Neutrophil (primary cell): ENCODE results near the gene ACTR2.

Experiments
- H3K27ac ChIP-seq: fragments of 200-600 bp; sonication (generic); 2 replicates; pipeline ENCODE4 v1.5.1; 2016; ENCODE audit warnings: mild to moderate bottlenecking, moderate library complexity
- H3K27me3 ChIP-seq: fragments of 200-600 bp; sonication (generic); 2 replicates; pipeline ENCODE4 v1.6.0; 2016; ENCODE audit warnings: mild to moderate bottlenecking
- H3K36me3 ChIP-seq: fragments of 200-600 bp; sonication (generic); 2 replicates; pipeline ENCODE4 v1.5.1; 2017
- H3K4me1 ChIP-seq, 2 experiments: fragments of 200-600 bp in 1 of 2; sonication (generic) in 1 of 2; 1 replicate in 1 of 2; 2 replicates in 1 of 2; pipeline versions ENCODE4 v1.5.1 to v1.6.1; 2013 to 2016; ENCODE audit warnings: low read depth in 1 of 2, low read length in 1 of 2, mild to moderate bottlenecking in 1 of 2, moderate library complexity in 1 of 2; ENCODE audit not compliant: control insufficient read depth in 1 of 2, insufficient read depth in 1 of 2
- H3K4me3 ChIP-seq, 2 experiments: fragments of 200-600 bp in 1 of 2; sonication (generic) in 1 of 2; 1 replicate in 1 of 2; 2 replicates in 1 of 2; pipeline ENCODE4 v1.5.1; 2013 to 2016; ENCODE audit warnings: low read depth in 1 of 2, low read length in 1 of 2, mild to moderate bottlenecking in 1 of 2, moderate library complexity in 1 of 2
- H3K9me3 ChIP-seq: fragments of 200-600 bp; sonication (generic); 2 replicates; pipeline ENCODE4 v1.5.1; 2016
- TF ChIP-seq, protein P1 (sequence below): fragments of 200-600 bp; sonication (generic); IDR thresholded peaks from 2 replicates; pipeline ENCODE4 v1.5.1; 2016; ENCODE audit warnings: antibody characterized with exemption

Gene ACTR2

DNA sequence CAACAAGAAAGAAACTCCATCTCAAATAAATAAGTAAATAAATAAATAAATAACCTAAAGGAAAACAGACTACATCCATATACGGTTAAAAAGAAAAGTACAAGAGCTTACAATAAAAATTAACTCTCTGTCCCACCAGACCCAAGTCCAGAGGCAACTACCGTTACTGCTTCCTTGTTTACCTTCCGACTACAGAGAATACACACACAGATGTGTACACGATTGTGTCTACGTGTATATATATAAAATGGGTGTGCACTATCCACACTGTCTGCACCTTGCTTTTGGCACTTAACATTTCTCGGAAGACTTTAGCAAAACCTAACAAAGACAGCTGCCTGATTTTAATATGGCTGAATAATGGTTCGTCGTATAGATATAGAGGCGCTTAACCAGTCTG, 69.9 kb downstream of the ACTR2 start:
- Histone ChIP-seq H3K9me3 (no peaks in the 10 kb centered on the region), H3K27ac (no peak overlapping the region), H3K4me3 (no peak overlapping the region), H3K27me3 (peaks cover 33% of the 10 kb centered on the region), H3K36me3 (no peaks in the 10 kb centered on the region), H3K4me1 (peaks cover 6 to 14% of the 10 kb centered on the region in 2 experiments)
- TF ChIP-seq, protein P1, sequence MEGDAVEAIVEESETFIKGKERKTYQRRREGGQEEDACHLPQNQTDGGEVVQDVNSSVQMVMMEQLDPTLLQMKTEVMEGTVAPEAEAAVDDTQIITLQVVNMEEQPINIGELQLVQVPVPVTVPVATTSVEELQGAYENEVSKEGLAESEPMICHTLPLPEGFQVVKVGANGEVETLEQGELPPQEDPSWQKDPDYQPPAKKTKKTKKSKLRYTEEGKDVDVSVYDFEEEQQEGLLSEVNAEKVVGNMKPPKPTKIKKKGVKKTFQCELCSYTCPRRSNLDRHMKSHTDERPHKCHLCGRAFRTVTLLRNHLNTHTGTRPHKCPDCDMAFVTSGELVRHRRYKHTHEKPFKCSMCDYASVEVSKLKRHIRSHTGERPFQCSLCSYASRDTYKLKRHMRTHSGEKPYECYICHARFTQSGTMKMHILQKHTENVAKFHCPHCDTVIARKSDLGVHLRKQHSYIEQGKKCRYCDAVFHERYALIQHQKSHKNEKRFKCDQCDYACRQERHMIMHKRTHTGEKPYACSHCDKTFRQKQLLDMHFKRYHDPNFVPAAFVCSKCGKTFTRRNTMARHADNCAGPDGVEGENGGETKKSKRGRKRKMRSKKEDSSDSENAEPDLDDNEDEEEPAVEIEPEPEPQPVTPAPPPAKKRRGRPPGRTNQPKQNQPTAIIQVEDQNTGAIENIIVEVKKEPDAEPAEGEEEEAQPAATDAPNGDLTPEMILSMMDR, result no peak

DNA sequence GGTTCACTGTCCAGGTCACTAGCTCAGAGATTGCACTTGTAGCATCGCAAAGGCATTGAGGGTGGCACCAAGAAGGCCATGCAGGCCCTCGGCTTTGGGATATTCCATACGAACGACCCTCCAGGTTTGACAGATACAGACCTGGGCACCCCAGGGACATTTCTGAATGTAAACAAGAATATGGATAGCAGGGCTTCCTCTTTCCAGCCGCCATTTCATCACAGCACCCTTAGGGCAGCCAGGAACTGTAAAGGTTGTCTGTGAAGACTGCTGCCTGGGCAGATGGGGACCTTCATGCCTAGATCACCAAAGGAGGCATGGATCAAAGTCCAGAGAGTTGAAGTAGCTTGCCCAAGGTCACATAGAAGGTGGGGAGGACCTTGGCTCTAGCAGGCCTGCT, 70.5 kb downstream of the ACTR2 start:
- H3K36me3 ChIP-seq, result no peaks in the 10 kb centered on the region
- H3K9me3 ChIP-seq, result no peaks in the 10 kb centered on the region
- no peak overlapping the region for H3K27ac ChIP-seq
- peaks cover 6 to 14% of the 10 kb centered on the region in 2 experiments for H3K4me1 ChIP-seq
- H3K4me3 ChIP-seq, result no peak overlapping the region
- H3K27me3 ChIP-seq, result peaks cover 39% of the 10 kb centered on the region
- TF ChIP-seq, protein P1, result no peak

DNA sequence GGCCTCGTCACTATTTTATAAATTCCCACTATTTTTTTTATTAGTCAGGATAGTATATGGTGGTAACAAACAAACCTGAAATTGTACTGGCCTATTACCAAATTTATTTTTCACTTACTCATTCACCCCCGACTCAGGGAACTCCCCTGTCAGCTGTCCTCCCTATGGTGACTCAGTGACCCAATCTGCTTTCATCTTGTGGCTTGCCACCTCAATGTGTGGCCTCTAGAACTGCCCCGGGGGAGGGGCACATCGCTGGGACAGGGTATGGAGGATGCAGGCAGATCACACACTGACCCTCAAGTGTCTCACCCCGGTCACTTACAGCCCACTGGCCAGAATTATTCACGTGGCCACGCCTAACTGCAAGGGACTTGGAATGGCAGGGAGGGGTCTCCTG, 71.6 kb downstream of the ACTR2 start:
- peaks cover 6 to 14% of the 10 kb centered on the region in 2 experiments for H3K4me1 ChIP-seq
- peaks cover 39% of the 10 kb centered on the region for H3K27me3 ChIP-seq
- TF ChIP-seq, protein P1, result no peak
- H3K4me3 ChIP-seq, result no peak overlapping the region
- no peak overlapping the region for H3K27ac ChIP-seq
- no peaks in the 10 kb centered on the region for H3K36me3 ChIP-seq
- no peaks in the 10 kb centered on the region for H3K9me3 ChIP-seq

DNA sequence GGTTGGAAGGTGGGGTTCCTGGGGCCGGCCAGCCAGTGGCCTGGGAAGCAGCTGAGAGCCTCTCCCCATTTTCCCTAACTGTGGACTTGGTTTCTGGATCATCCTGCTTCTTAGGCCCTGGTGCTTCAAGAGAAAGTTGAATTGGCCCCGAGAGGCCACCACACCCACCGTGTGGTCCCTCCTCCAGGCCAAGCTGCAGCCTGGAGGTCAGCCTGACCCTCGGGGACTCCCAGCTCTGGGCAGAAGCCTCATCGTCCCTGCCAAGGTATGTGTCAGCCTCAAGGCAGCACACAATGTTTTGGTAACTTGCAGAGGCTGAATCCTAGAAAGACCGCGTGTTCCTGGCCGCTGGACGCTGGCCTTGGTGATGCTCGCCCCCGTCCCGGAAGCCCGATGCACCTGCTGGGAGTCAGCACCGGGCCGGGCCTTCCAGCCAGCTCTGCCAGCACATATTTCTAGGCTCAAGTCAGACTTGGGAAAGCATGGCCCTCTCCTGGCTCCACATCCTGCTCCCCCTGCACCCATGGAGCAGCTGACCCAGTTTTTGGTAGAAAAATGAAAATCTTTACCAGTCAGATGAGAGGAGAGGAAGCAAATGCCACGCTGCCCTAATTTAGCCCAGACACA, 72.6 kb downstream of the ACTR2 start:
- Histone ChIP-seq H3K36me3 (no peaks in the 10 kb centered on the region), H3K4me1 (peaks cover 6 to 14% of the 10 kb centered on the region in 2 experiments), H3K27me3 (peaks cover 39% of the 10 kb centered on the region), H3K9me3 (no peaks in the 10 kb centered on the region), H3K27ac (no peak overlapping the region), H3K4me3 (no peak overlapping the region)
- TF ChIP-seq, protein P1, result no peak

DNA sequence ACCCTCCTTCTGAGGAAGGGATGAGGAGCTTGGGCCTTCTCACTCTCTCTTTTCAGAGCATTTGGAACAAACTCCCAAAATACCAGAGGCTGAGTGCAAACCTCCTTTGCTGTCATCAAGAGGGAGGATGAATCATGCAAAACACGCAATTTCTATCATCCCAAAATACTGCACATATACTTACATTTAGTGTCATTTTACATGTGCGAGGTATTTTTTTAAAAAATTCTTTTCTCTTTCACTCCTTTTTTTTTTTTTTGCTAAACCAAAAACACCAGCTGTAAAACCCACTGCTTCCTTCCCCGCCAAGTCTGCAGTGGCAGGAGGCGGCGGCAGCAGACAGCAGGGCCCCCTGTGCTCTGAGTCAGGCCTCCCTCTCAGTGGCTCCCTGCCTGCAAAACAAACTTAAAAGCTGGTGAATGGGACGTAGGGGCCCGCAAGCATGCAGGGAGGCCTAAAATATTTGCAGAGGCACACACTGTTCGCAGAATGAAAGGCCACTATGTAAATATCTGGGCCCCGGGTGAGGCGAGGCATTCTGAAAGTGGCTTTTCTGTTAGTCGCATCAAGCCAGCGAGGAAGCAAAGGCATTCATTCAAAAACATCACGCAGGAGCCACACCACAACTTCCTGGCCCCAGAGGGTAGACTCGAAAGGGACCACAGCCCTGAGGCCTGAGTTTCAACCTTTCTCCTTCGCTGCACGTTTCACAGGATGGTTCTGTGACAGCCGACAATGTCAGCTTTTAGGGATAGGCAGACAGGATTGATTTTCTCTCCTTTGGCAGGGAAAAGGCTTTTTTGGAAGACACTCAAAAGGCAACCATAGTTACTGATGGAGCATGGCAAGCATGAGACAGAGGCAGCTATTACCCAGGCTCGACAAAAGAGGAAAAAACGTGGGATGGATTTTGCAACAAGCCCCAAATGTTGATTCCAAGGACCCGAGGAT, 73.4 kb downstream of the ACTR2 start:
- Histone ChIP-seq H3K27me3 (peaks cover 39% of the 10 kb centered on the region), H3K4me3 (no peak overlapping the region), H3K4me1 (peaks cover 6 to 14% of the 10 kb centered on the region in 2 experiments), H3K27ac (no peak overlapping the region), H3K9me3 (no peaks in the 10 kb centered on the region), H3K36me3 (no peaks in the 10 kb centered on the region)
- TF ChIP-seq, protein P1, result no peak
